Mucosa of stomach (tissue), 1 donor: ENCODE data around the gene HLF.

ENCODE experiments used
- H3K27me3 ChIP-seq: one replicate; pipeline ENCODE4 v1.7.0; 2013; ENCODE audit warnings: mild to moderate bottlenecking, low read length; ENCODE audit not compliant: control insufficient read depth, insufficient read depth
- H3K36me3 ChIP-seq: one replicate; pipeline ENCODE4 v1.7.0; 2013; ENCODE audit warnings: low read length; ENCODE audit not compliant: control insufficient read depth, insufficient read depth
- H3K4me1 ChIP-seq: one replicate; pipeline ENCODE4 v1.7.0; 2013; ENCODE audit warnings: mild to moderate bottlenecking, low read length; ENCODE audit not compliant: control insufficient read depth, insufficient read depth
- H3K4me3 ChIP-seq: one replicate; pipeline ENCODE4 v1.7.0; 2013; ENCODE audit warnings: low read length
- H3K9ac ChIP-seq: one replicate; pipeline ENCODE4 v1.7.0; 2013; ENCODE audit warnings: mild to moderate bottlenecking, low read length, moderate library complexity
- H3K9me3 ChIP-seq: one replicate; pipeline ENCODE4 v1.7.0; 2013; ENCODE audit warnings: mild to moderate bottlenecking, low read length, moderate library complexity; ENCODE audit not compliant: control insufficient read depth
- donor health status: Pancreatic carcinoma.

Gene HLF

DNA sequence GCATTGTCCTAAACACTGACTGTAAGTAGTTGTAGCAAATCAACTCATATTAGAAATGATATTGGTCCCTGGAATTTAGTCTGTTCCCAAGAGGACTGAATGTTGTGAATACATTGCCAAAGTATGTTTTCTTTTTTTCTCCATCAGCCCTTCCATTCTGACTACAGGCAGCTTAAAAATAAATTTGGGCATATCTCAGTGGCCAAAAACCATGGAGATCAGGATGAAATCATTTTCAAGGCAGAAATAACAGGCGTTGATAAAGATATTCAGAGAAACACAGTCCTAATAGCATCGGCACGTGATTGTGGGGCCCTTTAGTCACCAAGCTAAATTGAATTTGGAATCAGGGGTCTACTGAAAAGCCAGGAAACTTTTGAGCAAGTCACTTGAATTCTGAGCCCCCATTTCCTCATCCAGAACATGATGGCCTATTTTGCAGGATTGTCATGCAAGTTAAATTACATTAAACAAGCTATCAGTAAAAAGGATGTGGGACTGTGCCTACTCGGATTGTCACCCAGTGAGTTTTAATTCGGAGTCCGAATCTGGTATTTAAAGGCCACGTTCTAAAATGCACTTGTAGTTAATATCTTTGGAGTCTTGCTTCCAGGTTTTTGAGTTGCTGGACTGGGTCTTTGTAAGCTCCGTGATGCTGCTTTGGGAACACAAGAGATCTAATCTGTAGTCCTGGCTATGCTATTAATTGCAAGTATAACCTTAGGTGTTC lies 17.1 kb downstream of the HLF start:
- H3K4me3 ChIP-seq = no peak overlapping the region
- H3K4me1 ChIP-seq = peaks cover 29% of the 10 kb centered on the region
- no peaks in the 10 kb centered on the region for H3K27me3 ChIP-seq
- H3K9me3 ChIP-seq = no peaks in the 10 kb centered on the region
- H3K36me3 ChIP-seq = no peaks in the 10 kb centered on the region
- H3K9ac ChIP-seq = no peak overlapping the region

DNA sequence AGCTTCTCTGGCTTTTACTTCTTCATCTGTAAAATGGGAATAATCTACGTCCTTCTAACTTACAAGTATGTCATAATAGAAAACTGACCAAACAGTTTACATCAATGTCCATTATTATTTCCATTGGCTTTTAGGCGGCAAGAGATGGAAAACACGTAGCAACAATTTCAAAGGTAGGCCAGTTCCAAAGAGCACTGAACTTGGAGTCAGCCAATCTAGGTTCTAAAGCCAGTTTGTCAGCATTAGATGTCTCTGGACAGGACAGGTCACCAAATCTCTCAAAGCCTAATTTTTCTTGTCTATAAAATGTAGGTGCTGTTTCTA lies 17.6 kb downstream of the HLF start:
- H3K36me3 ChIP-seq = no peaks in the 10 kb centered on the region
- H3K9me3 ChIP-seq = no peaks in the 10 kb centered on the region
- no peak overlapping the region for H3K4me3 ChIP-seq
- H3K27me3 ChIP-seq = no peaks in the 10 kb centered on the region
- H3K9ac ChIP-seq = no peak overlapping the region
- H3K4me1 ChIP-seq = peaks cover 29% of the 10 kb centered on the region

DNA sequence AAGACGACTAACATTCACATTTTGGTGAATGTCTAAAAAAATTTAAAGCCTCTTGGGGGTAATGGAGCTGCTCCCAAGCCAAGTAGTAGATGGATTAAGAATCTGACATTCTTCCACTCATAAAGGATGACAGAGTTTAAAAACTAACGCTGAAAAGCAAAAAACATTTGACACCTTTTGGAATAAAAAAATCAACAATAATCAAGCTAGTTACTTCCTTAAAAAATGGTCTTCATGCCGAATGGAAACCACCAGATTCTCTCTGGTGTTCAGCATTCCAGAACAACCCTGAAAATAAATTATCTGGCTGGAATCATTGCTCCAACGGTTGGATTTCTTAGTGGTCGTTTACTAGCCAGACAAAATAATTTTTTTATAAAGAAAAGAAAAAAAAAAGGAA lies 18.0 kb downstream of the HLF start:
- H3K27me3 ChIP-seq = no peaks in the 10 kb centered on the region
- peaks cover 29% of the 10 kb centered on the region for H3K4me1 ChIP-seq
- H3K4me3 ChIP-seq = no peak overlapping the region

DNA sequence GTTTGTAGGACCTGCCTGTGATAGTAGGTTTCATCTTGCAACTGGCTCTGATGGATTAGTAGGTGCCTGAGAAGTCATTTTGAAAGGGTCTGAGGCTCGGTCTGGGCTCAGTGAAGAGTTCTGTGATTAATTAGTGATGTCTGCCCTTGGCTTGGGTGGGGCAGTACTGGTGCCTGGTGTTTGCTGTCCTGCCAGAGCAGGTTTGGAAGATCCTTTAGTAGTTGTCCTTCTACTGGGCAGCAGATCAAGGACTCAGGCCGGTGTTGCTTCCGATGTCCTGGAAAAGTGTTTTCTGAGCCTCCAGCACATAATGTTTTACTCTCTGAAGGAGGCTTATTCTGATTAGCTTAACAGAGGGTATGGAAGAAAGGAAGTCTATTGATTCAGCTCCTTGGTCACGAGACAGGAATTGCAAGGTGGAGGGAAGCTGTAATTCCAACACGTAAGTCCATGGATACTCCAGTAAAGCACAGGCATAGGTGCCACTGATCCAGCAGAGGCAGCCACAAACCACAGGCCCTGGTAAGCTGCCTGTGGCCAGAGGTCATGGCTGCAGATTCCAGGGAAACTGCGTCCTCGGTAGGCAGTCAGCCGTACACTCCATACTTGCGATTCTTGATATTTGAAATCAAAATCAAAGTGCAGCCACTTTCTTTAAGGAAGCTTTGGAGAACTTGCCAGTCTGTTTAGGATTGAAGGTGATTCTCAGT lies 18.7 kb downstream of the HLF start:
- H3K27me3 ChIP-seq = no peaks in the 10 kb centered on the region
- H3K9ac ChIP-seq = no peak overlapping the region
- peaks cover 32% of the 10 kb centered on the region for H3K4me1 ChIP-seq
- no peaks in the 10 kb centered on the region for H3K36me3 ChIP-seq
- H3K9me3 ChIP-seq = no peaks in the 10 kb centered on the region
- no peak overlapping the region for H3K4me3 ChIP-seq

More for the DNA sequence above, 18.0 kb downstream of the HLF start:
- H3K9ac ChIP-seq = no peak overlapping the region
- no peaks in the 10 kb centered on the region for H3K9me3 ChIP-seq
- H3K36me3 ChIP-seq = no peaks in the 10 kb centered on the region

DNA sequence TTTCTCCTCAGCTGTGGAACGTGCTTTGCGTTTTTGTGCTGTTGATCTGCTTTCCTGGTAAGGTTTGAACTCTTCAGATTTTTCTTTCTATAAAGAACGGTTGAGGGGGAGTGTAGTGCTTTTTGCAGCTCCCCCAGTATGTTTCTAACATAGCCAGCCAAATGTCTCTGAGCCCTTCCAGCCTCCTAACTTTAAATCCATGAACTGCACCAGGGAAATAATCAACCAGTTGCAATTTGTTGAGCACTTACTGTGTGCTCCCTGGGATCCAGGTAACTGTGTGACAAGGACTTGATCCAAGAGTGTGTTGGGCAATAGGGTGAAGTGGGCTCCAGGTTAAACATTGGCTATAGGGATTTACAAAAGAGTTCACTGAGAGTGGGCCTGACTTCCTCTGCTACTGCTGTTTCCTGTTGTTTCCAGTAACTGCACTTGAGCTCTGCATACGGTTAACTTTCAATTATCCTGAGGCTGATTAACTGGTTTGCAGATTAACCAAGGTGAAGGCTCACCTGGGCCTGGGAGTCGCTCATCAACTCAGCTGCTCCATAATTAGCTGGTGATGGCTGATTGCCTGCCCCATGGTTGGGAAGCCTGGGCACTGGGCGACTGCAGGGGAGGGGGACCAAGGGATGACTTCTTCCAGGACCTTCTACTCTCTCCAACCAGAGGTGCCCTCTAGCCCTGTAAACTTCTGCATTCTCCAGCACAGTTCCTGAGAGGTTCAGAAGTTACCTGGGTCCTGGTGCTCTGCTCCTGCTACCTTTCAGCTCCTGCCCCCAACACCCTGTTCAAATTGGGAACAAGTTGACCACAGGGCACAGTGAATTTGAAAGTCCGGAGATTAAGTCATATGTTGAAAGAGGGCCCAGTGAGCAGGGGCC lies 19.5 kb downstream of the HLF start:
- Histone ChIP-seq H3K4me3 (no peak overlapping the region), H3K9ac (no peak overlapping the region), H3K9me3 (no peaks in the 10 kb centered on the region), H3K4me1 (peaks cover 32% of the 10 kb centered on the region), H3K36me3 (no peaks in the 10 kb centered on the region), H3K27me3 (no peaks in the 10 kb centered on the region)

DNA sequence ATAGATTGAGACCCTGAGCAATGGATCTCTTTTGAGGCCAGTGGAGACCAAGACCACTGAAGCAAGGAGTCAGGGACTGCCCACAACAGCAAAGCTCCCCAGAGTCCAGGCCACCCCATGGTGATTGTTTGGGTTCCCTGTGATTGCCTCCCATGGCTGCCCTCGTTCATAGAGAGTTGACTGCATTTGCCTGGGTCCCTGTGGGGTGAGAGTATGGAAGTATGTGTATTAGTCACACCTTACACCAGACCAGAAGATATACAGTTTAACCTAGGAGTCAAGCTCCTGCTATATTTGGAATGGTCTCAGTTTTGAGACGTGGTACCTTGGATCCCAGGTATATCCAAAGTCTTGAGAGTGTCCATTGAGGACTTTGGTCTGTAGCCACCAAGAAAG lies 20.2 kb downstream of the HLF start:
- Histone ChIP-seq H3K36me3 (no peaks in the 10 kb centered on the region), H3K9me3 (no peaks in the 10 kb centered on the region), H3K4me1 (peaks cover 32% of the 10 kb centered on the region), H3K27me3 (no peaks in the 10 kb centered on the region), H3K4me3 (no peak overlapping the region), H3K9ac (no peak overlapping the region)

DNA sequence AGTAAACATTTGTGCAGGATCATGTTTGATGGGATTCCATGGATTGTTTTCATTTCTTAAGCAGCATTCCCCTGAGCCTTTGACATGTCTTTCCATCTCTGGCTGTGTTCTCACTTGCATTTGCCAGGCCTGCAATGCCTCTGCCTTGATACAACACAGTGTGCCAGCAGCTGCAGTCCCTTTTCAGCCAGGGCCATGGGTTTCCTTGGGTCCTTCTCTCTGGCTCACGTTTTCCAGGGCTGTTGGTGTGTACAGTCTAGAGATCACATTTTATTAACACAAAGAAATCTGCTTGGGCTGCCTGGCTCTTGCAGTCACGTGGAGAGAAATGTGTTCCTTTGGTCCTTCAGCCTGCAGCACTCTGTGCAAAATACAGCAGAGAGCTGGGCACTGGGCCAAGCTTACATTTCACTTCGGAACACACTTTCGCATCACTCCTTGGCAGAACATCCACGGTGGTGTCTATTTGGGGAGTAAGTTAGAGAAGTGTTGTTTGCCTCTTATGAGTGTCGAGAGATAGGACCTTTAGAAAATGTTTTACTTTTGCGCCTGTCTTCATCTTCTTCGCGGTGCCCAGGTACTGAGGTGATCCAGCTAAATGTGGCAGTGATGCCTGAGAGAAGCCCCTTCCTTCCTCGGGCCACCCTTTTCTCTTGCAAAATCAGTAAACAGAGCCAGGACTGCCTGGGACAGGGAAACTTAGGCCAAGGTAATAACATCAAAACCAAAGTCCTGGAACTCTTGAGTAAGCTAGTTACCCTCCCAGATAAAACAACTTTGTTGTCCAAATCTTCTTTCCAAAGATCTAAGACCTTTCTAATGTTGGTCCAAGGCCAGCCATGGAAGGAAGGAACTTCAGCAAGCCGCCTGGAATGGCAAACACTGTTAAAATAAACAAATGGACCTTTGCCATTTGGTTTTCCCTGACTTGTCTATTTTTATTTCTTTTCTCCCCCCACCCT lies 20.9 kb downstream of the HLF start:
- no peak overlapping the region for H3K9ac ChIP-seq
- H3K36me3 ChIP-seq = no peaks in the 10 kb centered on the region
- no peak overlapping the region for H3K4me3 ChIP-seq
- no peaks in the 10 kb centered on the region for H3K9me3 ChIP-seq
- H3K4me1 ChIP-seq = peaks cover 34% of the 10 kb centered on the region
- H3K27me3 ChIP-seq = no peaks in the 10 kb centered on the region

DNA sequence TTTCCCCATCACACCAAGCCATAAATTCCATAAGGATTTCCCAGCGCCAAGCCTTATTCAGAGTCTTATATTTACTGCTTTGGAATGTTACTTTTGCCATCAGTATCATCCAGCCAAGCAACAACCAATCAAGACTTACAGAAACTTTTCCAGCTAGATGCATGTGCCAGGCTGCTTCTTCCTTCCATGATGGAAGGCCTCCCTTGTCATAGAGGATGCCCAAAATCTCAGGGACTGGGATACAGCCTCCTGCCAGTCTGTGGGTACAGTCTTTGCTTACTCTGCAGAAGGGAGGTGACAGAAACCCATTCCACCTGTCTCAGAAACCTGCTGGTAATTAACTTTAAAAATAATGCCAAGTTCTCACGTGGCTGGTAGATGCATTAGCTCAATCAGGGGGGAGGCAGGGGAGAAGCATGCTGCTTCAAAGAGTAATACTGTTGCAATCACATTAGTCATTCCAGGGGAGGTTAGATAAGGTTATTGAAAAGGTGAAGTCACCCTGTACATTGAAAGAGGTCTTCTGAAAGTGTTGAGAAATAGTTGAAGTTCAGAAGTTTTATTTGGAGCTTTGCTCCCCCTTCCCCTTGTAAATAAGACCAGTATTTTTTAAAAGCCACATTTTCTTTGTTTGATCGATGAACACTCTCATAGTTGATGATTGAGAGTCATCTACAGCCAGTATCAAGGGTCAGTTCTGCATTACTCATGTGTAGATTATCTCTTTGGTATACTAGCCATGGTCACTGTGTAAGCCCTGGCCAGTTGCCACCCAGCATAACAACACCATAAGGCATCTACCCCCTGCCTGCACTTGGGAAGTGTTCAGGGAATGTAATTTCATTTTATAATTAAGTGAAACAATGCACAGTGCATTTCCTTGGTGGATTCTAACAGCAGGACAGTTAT lies 22.2 kb downstream of the HLF start:
- Histone ChIP-seq H3K36me3 (no peaks in the 10 kb centered on the region), H3K27me3 (no peaks in the 10 kb centered on the region), H3K4me3 (no peak overlapping the region), H3K9ac (no peak overlapping the region), H3K9me3 (no peaks in the 10 kb centered on the region), H3K4me1 (peaks cover 36% of the 10 kb centered on the region)

DNA sequence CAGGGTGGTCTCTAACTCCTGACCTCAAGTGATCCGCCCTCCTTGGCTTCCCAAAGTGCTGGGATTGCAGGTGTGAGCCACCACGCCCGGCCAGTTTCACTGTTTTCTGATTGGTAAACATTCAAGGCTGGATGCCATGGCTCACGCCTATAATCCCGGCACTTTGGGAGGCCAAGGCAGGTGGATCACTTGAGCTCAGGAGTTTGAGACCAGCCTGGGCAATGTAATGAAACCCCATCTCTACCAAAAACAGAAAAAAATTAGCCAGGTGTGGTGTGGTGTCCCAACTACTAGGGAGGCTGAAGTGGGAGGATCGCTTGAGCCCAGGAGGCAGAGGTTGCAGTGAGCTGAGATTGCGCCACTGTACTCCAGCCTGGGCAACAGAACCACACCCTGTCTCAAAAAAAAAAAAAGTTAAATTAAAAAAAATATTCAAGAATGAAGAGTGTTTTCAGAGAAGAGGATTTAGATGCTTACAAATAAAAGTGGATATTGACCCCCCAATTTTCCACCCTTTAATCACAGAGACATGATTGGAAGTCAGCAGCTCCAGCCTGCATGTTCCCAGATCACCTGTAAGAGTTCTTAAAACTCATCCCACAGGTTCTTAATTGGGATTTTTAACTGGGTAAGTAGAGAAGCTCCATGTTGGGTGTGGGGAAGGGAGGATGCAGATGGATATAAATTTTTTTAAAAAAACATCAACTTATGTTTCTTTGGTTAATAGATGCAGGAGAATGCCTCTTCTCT lies 23.8 kb downstream of the HLF start:
- no peak overlapping the region for H3K4me3 ChIP-seq
- H3K9me3 ChIP-seq = no peaks in the 10 kb centered on the region
- no peak overlapping the region for H3K9ac ChIP-seq
- no peaks in the 10 kb centered on the region for H3K36me3 ChIP-seq
- H3K27me3 ChIP-seq = no peaks in the 10 kb centered on the region
- H3K4me1 ChIP-seq = peaks cover 36% of the 10 kb centered on the region

DNA sequence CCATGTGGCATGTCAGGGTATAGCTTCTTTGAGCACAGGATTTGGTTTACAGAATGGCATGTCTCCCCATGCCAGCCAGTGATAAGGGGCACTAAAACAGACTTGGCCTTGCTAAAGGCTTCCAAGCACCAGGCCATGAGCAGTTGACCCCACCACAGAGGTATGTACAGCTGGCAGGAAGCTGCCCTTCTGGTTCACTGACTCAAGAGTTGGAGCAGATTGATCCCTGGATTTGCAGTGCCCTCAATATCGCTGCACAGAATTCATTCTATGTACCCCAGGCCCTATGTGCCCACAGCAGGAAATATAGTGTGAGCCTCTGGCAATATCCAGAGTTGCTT lies 24.3 kb downstream of the HLF start:
- Histone ChIP-seq H3K9ac (no peak overlapping the region), H3K36me3 (no peaks in the 10 kb centered on the region), H3K9me3 (no peaks in the 10 kb centered on the region), H3K4me1 (peaks cover 34% of the 10 kb centered on the region), H3K4me3 (no peak overlapping the region), H3K27me3 (no peaks in the 10 kb centered on the region)
